GM12891 (cell line): Measurements from ENCODE around the gene FBXL7.

Source experiments
- POLR2A ChIP-seq: IDR thresholded peaks from 2 replicates; pipeline ENCODE4 v1.6.1; 2011; ENCODE audit warnings: low read depth, low read length, control low read depth
- POLR2AphosphoS5 ChIP-seq: IDR thresholded peaks from 2 replicates; pipeline ENCODE4 v1.6.1; 2011; ENCODE audit warnings: low read depth, low read length, control low read depth
- POU2F2 ChIP-seq: IDR thresholded peaks from 2 replicates; pipeline ENCODE4 v1.6.1; 2011; ENCODE audit warnings: low read depth, mild to moderate bottlenecking, control low read depth, low read length, moderate library complexity
- SPI1 ChIP-seq: IDR thresholded peaks from 2 replicates; pipeline ENCODE4 v1.6.1; 2011; ENCODE audit warnings: low read depth, low read length, control low read depth
- TAF1 ChIP-seq: IDR thresholded peaks from 2 replicates; pipeline ENCODE4 v1.6.1; 2011; ENCODE audit warnings: low read depth, low read length, control low read depth

DNA sequence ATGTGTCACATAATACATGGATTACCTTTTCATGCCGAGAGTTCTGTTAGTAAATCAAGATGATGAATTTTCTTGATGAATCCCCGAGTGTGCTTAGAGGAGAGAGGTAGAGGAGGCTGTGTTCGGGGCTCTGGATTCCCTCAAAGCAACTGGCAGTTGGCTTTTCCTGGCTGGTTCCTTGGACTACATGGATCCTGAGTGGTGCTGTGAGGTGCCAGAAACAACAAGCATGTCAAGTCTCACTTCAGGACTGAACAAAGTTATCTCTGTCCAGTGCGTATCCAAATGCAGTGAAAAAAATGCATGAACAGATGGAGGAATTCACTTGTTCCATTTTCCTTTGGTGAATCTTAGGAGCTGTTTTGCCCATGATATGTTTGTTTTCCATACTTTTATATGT is 231.7 kb downstream of the FBXL7 start:
- TF ChIP-seq POLR2A (no peak), POU2F2 (no peak), POLR2AphosphoS5 (no peak), SPI1 (no peak), TAF1 (no peak)
